ENCODE data around the gene CSGALNACT2.
"Not testable (repeated sequence)": the region's sequence is repeated elsewhere in the genome, so short reads cannot be mapped to it uniquely, and the experiment has no call there.

CSGALNACT2 gene

GRCh38 chr10:43218206-43218950 lies 80.1 kb downstream of the CSGALNACT2 start:
- DNase-seq, result peak; percentile 56

- no peak for DNase-seq
Observed at GRCh38 chr10:43218951-43219837, 80.9 kb downstream of the CSGALNACT2 start.

- DNase-seq, result no peak
Observed at GRCh38 chr10:43219848-43220247, 81.6 kb downstream of the CSGALNACT2 start.

DNA sequence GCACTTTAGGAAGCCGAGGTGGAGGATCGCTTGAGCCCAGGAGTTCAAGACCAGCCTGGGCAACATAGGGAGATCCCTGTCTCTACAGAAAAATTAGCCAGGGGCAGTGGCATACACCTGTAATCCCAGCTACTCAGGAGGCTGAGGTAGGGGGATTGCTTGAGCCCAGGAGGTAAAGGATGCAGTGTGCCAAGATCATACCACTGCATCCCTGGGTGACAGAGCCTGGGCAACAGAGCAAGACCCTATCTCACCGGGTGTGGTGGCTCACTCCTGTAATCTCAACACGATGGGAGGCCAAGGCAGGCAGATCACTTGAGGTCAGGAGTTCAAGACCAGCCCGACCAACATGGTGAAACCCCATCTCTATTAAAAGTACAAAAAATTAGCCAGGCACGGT lies 82.0 kb downstream of the CSGALNACT2 start:
- not testable (repeated sequence) for DNase-seq

GRCh38 chr10:43220657-43221418 lies 82.6 kb downstream of the CSGALNACT2 start:
- no peak for DNase-seq

DNA sequence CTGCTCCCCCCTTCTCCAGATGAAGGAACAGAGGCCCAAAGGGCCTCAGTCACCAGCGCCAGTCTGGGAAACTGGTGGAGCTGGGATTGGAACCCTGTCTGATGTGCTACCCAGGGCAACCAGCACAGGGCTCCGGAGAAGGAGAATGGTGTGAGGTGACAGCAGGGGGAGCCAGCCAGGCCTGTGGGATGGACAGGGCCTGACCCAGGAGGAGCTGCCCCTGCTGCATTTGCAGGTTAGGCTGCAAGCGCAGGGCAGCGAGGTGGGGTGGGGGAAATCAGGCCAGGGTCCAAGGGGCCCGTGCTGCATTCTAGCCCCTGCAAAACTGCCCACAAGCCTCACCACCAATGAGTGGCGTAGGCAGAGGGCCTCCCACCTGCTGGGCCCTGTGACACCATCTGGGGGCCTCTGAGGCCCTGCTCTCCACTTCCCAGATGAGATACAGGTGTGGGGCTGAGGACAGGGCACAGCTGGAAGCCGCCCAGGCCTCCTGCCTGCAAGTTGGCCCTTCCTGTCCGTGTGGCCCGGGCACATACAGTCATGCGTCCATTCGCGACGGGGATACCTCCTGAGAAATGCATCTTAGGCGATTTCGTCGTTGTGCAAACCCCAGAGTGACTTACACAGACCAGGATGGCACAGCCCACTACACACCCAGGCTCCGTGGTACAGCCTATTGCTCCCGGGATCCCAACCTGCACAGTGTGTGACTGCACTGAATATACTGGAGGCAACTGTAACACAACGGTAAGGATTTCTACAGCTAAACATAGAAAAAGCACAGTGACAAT lies 83.4 kb downstream of the CSGALNACT2 start:
- DNase-seq, result no peak

DNA sequence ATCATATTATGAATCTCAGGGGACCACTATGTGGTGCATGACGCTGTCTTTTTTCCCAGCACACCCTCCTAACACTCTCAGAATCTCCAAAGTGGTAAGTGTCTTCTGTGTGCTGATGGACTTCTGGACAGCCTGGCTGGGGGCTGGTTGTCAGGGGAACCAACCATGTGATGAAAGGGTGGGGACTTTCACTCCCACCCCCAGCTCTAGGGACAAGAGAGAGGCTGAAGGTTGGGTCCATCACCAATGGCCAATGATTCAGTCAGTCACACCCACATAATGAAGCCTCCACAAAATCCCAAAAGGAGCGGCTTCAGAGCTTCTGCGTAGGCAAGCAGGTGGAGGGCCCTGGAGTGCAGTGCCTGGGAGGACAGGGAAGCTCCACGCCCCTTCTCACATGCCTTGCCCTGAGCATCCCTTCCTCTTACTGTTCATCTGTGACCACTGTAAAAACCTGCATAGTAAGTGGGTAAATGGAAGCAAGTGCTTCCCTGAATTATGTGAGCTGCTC lies 84.0 kb downstream of the CSGALNACT2 start:
- no peak for DNase-seq

DNA sequence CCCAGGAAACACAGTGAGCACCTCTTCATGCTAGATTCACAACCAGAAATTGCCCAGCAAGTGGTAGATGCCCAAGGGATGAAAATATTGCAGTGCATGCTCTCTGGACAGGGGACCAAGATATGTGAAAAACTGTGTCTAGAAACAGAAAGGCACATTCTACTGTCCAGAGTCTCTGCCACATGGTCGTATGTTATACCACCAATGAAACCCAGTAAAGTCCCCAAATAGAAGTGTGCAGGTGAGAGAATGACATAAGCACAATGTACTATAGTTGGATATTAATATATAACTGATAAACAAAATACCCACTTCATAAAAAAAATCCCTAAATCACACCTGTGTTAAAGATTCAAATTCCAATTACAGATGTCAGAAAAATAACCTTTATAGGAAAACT lies 84.8 kb downstream of the CSGALNACT2 start:
- DNase-seq, result no peak

DNA sequence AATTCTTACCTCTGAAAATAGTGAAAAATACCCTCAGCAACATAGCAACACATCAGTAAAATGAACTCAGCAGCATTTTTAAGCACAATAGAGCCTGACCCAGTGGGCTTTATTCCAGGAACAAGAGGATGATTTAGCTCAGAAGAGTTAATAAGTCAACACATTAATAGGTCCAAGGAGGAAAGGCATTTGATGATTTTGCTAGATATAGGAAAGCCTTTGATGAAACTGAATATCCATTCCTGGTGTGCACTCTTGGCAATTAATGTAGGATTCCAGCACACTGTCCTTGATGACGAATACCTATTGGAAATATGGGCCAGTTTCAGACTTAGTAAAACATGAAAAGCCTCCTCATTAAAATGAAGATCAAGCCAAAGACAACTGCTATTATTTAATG lies 86.1 kb downstream of the CSGALNACT2 start:
- DNase-seq, result peak; percentile 73

DNA sequence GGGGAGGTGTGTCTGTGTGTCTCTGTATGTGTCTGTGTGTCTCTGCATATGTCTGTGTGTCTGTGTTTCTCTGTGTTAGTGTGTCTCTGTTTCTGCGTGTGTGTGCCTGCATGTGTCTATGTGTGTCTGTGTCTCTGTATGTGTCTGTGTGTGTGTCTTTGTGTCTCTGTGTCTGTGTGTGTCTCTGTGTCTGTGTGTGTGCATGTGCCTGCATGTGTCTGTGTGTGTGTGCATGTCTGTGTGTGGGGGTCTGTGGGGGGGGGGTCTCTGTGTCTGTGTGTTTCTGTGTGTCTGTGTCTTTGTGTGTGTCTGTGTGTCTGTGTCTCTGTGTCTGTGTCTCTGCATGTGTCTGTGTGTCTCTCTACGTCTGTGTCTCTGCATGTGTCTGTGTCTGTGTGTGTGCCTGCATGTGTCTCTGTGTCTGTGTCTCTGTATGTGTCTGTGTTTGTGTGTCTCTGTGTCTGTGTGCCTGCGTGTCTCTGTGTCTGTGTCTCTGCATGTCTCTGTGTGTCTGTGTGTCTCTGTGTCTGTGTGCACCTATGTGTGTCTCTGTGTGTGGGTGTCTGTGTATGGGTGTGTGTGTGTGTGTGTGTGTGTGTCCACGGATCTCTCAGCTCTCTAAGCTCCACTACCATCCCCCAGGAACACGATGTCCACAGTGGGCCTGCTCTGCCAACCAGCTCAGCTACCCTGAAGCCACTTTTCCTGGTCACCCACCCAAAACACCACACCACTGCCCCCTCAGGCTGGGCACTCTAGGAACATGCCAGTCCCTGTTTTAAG lies 87.0 kb downstream of the CSGALNACT2 start:
- DNase-seq, result no peak

GRCh38 chr10:43225787-43226153 lies 87.5 kb downstream of the CSGALNACT2 start:
- DNase-seq, result no peak

- DNase-seq, result no peak
Observed at GRCh38 chr10:43226441-43226840, 88.2 kb downstream of the CSGALNACT2 start.

DNA sequence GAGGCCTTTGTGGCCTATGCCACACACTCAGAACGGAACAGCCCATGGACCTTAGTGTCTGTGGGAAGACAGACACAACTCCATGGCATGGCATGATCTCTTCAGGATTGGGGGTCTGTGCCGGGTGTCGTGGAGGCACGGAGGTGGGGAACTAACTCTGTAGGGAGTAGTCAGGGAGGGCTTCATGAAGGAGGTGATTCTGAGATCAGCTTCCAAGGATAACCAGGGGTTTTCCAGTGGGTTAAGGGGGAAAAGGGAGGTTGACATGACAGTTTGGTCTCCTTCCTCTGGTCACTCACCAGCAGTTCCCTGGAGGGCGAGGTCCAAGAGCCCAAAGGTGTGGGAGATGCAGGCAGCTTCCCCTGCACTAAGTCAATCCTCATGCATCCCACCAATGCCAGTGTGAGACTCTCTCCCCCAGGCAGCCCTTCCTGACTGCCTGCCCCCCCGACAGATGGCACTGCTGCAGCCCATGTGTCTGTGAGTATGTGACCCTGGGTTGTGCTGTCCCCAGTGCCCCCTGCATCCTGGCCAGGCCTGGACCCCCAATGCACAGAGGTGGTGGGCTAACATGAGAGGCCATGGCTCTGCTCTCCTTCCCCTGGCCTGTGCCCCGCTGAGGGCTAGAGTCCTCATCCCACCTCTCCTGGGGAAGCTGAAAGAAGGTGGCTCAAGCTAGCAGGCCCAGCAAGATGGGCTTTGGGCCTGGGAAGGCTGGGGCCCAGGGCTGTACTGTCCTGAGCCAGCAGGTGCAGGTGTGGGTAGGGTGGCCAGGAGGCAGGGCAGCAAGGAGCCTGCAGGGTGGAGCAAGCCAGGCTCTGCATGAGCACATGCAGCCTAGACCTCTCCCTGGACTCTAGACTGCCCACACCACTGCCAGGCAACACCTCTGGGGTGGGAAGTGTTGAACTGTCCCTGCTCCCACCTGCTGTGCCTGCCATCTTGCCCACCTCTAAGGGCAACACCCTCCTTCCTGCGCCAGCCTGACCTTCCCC lies 88.9 kb downstream of the CSGALNACT2 start:
- DNase-seq, result no peak

- DNase-seq, result no peak
Observed at GRCh38 chr10:43227911-43228782, 89.9 kb downstream of the CSGALNACT2 start.

GRCh38 chr10:43228783-43229207 lies 90.5 kb downstream of the CSGALNACT2 start:
- DNase-seq, result no peak

GRCh38 chr10:43229208-43230061 lies 91.2 kb downstream of the CSGALNACT2 start:
- no peak for DNase-seq

- no peak for DNase-seq
Observed at GRCh38 chr10:43230101-43230908, 92.1 kb downstream of the CSGALNACT2 start.
